Measurements from ENCODE around the gene RFX1. TPM values are rescaled to one million over a fixed set of nuclear protein-coding genes. Genes with fewer than 3 reads are reported as not detected.
A peak's percentile ranks its signal among the peaks of the same experiment; 100 is the strongest.

Gene RFX1
- total and polyA plus RNA-seq, 2 of the 13 experiments (the other 11 are each of a cell fraction or from before 2014, with no cell fraction given), result 1.1 to 1.3 TPM

GRCh38 chr19:13952931-13953531, 53.1 kb downstream of the RFX1 start:
- Histone ChIP-seq H3K4me2 (ENCODE audit: low read depth, low read length) (peak overlapping the region; percentile 94), H3K4me3 (replicated peaks in 1 of 3; ENCODE audit: insufficient read depth in 1 of 3, low read depth in 2 of 3, low read length in 3 of 3) (peak overlapping the region; percentile 92 to 98 (median 95)), H2AFZ (ENCODE audit: low read length) (no peak overlapping the region), H3K27ac (ENCODE audit: extremely low read length, insufficient read depth, low read length) (no peak overlapping the region), H3K79me2 (ENCODE audit: insufficient read depth, low read length) (peaks cover 14% of the 10 kb centered on the region), H3K9me3 (ENCODE audit: low read length) (no peaks in the 10 kb centered on the region), H3K9ac (ENCODE audit: insufficient read depth, low read depth, low read length) (peak overlapping the region; percentile 68), H3K4me1 (ENCODE audit: insufficient read depth, low read length) (peaks cover 10% of the 10 kb centered on the region), H3K27me3 (ENCODE audit: control insufficient read depth in 1 of 2, insufficient read depth in 2 of 2, low read length in 2 of 2) (no peaks in the 10 kb centered on the region; a peak in 1 of 5 replicates), H3K36me3 (replicated peaks in 1 of 2; ENCODE audit: control insufficient read depth in 1 of 2, insufficient read depth in 2 of 2, low read length in 2 of 2) (peaks cover 13 to 32% of the 10 kb centered on the region in 2 experiments; a peak in 4 of 5 replicates), H4K20me1 (ENCODE audit: insufficient read depth, low read length) (no peaks in the 10 kb centered on the region)
- intact Hi-C loops (cut with micrococcal nuclease; ENCODE audit: unreplicated experiment), result loop anchor here (1.0 to 2.0 kb wide), 2 partner anchors 53 to 72 kb away; partner anchors contain the start of gene RFX1
- CTCF ChIA-PET (ENCODE audit: low intra/inter-chr PET ratio, low total read pairs), result no interaction called here
- POLR2A ChIA-PET, result interaction anchor here (1.0 to 2.0 kb wide), 4 partner anchors 54 to 128 kb away, joined by 3 to 6 read pairs (median 5); partner anchors contain the start of gene MISP3
- BruUV-seq (replicated peaks), result no TSS peak
- WGBS (ENCODE audit: low lambda C conversion rate), result 8% methylated on average over 8 of the region's 13 CpGs
- FAIRE-seq, result no peak
- in situ Hi-C loops (cut with HindIII; ENCODE audit: extremely low pct_ligation_motif_present, low pct_unique_long_range_greater_than_20kb), result loop anchor here (5.0 kb wide), 1 partner anchor 71 kb away; no protein-coding TSS in a partner anchor
- no peak for DNase-seq (ENCODE audit: low spot score)
- peak; percentile 8; the same call in 1 of the 3 replicates for ATAC-seq
- no peak for TF ChIP-seq ZNF550 (CRISPR knock-in tag; IDR thresholded peaks at IDR 0.05; ENCODE audit: borderline replicate concordance)
- TF ChIP-seq HOXA9 (CRISPR knock-in tag; IDR thresholded peaks at IDR 0.05; ENCODE audit: borderline replicate concordance), result no peak
- no peak for TF ChIP-seq ZNF280D (CRISPR knock-in tag; IDR thresholded peaks at IDR 0.05)
- TF ChIP-seq KLF15 (CRISPR knock-in tag; IDR thresholded peaks at IDR 0.05; ENCODE audit: borderline replicate concordance), result no peak
- TF ChIP-seq DNMT1 (CRISPR knock-in tag; IDR thresholded peaks at IDR 0.05), result no peak
- no peak for TF ChIP-seq FLYWCH1 (CRISPR knock-in tag; IDR thresholded peaks at IDR 0.05)
- no peak for TF ChIP-seq ZNF660 (CRISPR knock-in tag; IDR thresholded peaks at IDR 0.05; ENCODE audit: borderline replicate concordance, low read depth)
- peak; percentile 41 for TF ChIP-seq CTCF (CRISPR knock-in tag; IDR thresholded peaks at IDR 0.05)
- TF ChIP-seq GABPA (IDR thresholded peaks at IDR 0.05; ENCODE audit: low read depth, low read length), result no peak
- TF ChIP-seq GABPA (CRISPR knock-in tag; IDR thresholded peaks at IDR 0.05; ENCODE audit: low read depth), result no peak
- TF ChIP-seq MTA1 (CRISPR knock-in tag; IDR thresholded peaks at IDR 0.05; ENCODE audit: borderline replicate concordance), result 0 out of 2 replicates have a peak, but pooled peaks have one; percentile 31
- 0 out of 2 replicates have a peak, but pooled peaks have one; percentile 33 for TF ChIP-seq CERS6 (CRISPR knock-in tag; IDR thresholded peaks at IDR 0.05)
- 0 out of 2 replicates have a peak, but pooled peaks have one; percentile 28 for TF ChIP-seq ZBTB7A (CRISPR knock-in tag; IDR thresholded peaks at IDR 0.05)
- TF ChIP-seq ZNF292 (CRISPR knock-in tag; IDR thresholded peaks at IDR 0.05; ENCODE audit: borderline replicate concordance, low read depth), result no peak
- no peak for TF ChIP-seq ZFP1 (CRISPR knock-in tag; IDR thresholded peaks at IDR 0.05)
